ENCODE measurements around the gene ZNF335.

ZNF335 gene

GRCh38 chr20:45983279-45983743 lies 11.3 kb upstream of the ZNF335 start:
- ATAC-seq = no peak

GRCh38 chr20:45981261-45981660 lies 9.3 kb upstream of the ZNF335 start:
- no peak for ATAC-seq
- TF ChIP-seq PPARA (CRISPR knock-in tag; IDR thresholded peaks at IDR 0.05; ENCODE audit: borderline replicate concordance) (no peak), TCF4 (CRISPR knock-in tag; IDR thresholded peaks at IDR 0.05; ENCODE audit: borderline replicate concordance) (no peak), ZNF70 (CRISPR knock-in tag; IDR thresholded peaks at IDR 0.05) (no peak), CSDC2 (CRISPR knock-in tag; IDR thresholded peaks at IDR 0.05) (no peak), TOX (CRISPR knock-in tag; IDR thresholded peaks at IDR 0.05; ENCODE audit: borderline replicate concordance) (no peak), ZC3H10 (CRISPR knock-in tag; IDR thresholded peaks at IDR 0.05) (no peak), OSR1 (CRISPR knock-in tag; IDR thresholded peaks at IDR 0.05) (no peak), CSRNP3 (CRISPR knock-in tag; IDR thresholded peaks at IDR 0.05) (no peak), ZFP30 (CRISPR knock-in tag; IDR thresholded peaks at IDR 0.05) (no peak), GLIS3 (CRISPR knock-in tag; IDR thresholded peaks at IDR 0.05) (no peak), CREB5 (CRISPR knock-in tag; IDR thresholded peaks at IDR 0.05; ENCODE audit: low read depth) (no peak), RARB (CRISPR knock-in tag; IDR thresholded peaks at IDR 0.05) (no peak), POU6F1 (CRISPR knock-in tag; IDR thresholded peaks at IDR 0.05; ENCODE audit: borderline replicate concordance, low read depth) (no peak), ESRRG (CRISPR knock-in tag; IDR thresholded peaks at IDR 0.05) (no peak), ZFP3 (CRISPR knock-in tag; IDR thresholded peaks at IDR 0.05) (no peak), SNAI2 (CRISPR knock-in tag; IDR thresholded peaks at IDR 0.05) (no peak)

More at GRCh38 chr20:45983279-45983743, 11.3 kb upstream of the ZNF335 start:
- TF ChIP-seq OSR1 (CRISPR knock-in tag; IDR thresholded peaks at IDR 0.05) (no peak), TCF4 (CRISPR knock-in tag; IDR thresholded peaks at IDR 0.05; ENCODE audit: borderline replicate concordance) (no peak), ISL1 (CRISPR knock-in tag; IDR thresholded peaks at IDR 0.05) (no peak), ESRRG (CRISPR knock-in tag; IDR thresholded peaks at IDR 0.05) (no peak), TSHZ2 (CRISPR knock-in tag; IDR thresholded peaks at IDR 0.05) (no peak), PATZ1 (CRISPR knock-in tag; IDR thresholded peaks at IDR 0.05; ENCODE audit: borderline replicate concordance) (no peak), ZFP3 (CRISPR knock-in tag; IDR thresholded peaks at IDR 0.05) (0 out of 2 replicates have a peak, but pooled peaks have one; percentile 45)

GRCh38 chr20:45976086-45976485 lies 4.1 kb upstream of the ZNF335 start:
- no peak for TF ChIP-seq OSR1 (CRISPR knock-in tag; IDR thresholded peaks at IDR 0.05)
- no peak for TF ChIP-seq ARNTL (CRISPR knock-in tag; IDR thresholded peaks at IDR 0.05; ENCODE audit: borderline replicate concordance, low read depth)
- TF ChIP-seq CSDC2 (CRISPR knock-in tag; IDR thresholded peaks at IDR 0.05) = no peak
- no peak for TF ChIP-seq ZNF70 (CRISPR knock-in tag; IDR thresholded peaks at IDR 0.05)
- TF ChIP-seq ZNF565 (CRISPR knock-in tag; conservative IDR thresholded peaks at IDR 0.05; ENCODE audit: low read depth) = no peak
- no peak for TF ChIP-seq TOX (CRISPR knock-in tag; IDR thresholded peaks at IDR 0.05; ENCODE audit: borderline replicate concordance)
- no peak for TF ChIP-seq ZNF8 (CRISPR knock-in tag; IDR thresholded peaks at IDR 0.05)
- TF ChIP-seq ISL1 (CRISPR knock-in tag; IDR thresholded peaks at IDR 0.05) = no peak
- TF ChIP-seq CREB5 (CRISPR knock-in tag; IDR thresholded peaks at IDR 0.05; ENCODE audit: low read depth) = no peak
- no peak for TF ChIP-seq PPARA (CRISPR knock-in tag; IDR thresholded peaks at IDR 0.05; ENCODE audit: borderline replicate concordance)
- no peak for ATAC-seq
